Measurements from ENCODE around the gene PLD5. TPM values are rescaled to one million over a fixed set of nuclear protein-coding genes. Genes with fewer than 3 reads are reported as not detected.

Gene PLD5
- total RNA-seq, 1 experiment from 2014 or later = 9.2 TPM

DNA sequence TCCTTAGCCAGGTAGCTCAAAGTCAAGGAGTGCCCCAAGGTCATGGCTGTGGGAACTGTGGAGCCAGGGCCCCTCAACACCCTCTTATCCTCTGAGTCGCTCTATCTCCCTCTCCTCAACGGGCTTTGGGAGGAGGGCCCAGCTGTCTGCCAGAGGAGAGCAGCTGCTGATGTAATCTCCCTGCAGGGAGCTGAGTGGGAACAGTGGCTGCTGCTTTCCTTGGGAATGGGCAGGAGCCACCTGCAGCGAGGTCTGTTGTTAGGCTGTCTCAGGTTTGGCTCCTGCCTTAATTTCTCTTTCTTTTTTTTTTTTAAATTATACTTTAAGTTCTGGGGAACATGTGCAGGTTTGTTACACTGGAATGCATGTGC is 466.8 kb downstream of the PLD5 start:
- Histone ChIP-seq H3K36me3 (ENCODE audit: insufficient read depth, low read length, poor library complexity, severe bottlenecking) (no peaks in the 10 kb centered on the region), H3K4me3 (ENCODE audit: low read depth, low read length, poor library complexity, severe bottlenecking) (no peak overlapping the region), H3K27me3 (replicated peaks; ENCODE audit: insufficient read depth, low read depth, low read length, poor library complexity) (no peaks in the 10 kb centered on the region), H3K4me1 (ENCODE audit: insufficient read depth, low read length, poor library complexity, severe bottlenecking) (no peaks in the 10 kb centered on the region), H3K27ac (ENCODE audit: low read depth, low read length, poor library complexity, severe bottlenecking) (no peak overlapping the region), H3K9me3 (ENCODE audit: low read depth, low read length, poor library complexity, severe bottlenecking) (no peaks in the 10 kb centered on the region)
- POLR2A ChIA-PET (ENCODE audit: low non-redundant PET) = no interaction called here
- BruUV-seq (replicated peaks) = no TSS peak
- peak; percentile 2 for DNase-seq (ENCODE audit: low spot score)
- CTCF ChIA-PET = no interaction called here
- TF ChIP-seq EZH2 (IDR thresholded peaks at IDR 0.05; ENCODE audit: borderline replicate concordance, low read depth, low read length, poor library complexity, severe bottlenecking) = no peak
- TF ChIP-seq, protein P1, sequence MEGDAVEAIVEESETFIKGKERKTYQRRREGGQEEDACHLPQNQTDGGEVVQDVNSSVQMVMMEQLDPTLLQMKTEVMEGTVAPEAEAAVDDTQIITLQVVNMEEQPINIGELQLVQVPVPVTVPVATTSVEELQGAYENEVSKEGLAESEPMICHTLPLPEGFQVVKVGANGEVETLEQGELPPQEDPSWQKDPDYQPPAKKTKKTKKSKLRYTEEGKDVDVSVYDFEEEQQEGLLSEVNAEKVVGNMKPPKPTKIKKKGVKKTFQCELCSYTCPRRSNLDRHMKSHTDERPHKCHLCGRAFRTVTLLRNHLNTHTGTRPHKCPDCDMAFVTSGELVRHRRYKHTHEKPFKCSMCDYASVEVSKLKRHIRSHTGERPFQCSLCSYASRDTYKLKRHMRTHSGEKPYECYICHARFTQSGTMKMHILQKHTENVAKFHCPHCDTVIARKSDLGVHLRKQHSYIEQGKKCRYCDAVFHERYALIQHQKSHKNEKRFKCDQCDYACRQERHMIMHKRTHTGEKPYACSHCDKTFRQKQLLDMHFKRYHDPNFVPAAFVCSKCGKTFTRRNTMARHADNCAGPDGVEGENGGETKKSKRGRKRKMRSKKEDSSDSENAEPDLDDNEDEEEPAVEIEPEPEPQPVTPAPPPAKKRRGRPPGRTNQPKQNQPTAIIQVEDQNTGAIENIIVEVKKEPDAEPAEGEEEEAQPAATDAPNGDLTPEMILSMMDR (conservative IDR thresholded peaks at IDR 0.05; ENCODE audit: low read depth, low read length) = no peak
- intact Hi-C loops (cut with micrococcal nuclease; ENCODE audit: unreplicated experiment) = no loop called here

DNA sequence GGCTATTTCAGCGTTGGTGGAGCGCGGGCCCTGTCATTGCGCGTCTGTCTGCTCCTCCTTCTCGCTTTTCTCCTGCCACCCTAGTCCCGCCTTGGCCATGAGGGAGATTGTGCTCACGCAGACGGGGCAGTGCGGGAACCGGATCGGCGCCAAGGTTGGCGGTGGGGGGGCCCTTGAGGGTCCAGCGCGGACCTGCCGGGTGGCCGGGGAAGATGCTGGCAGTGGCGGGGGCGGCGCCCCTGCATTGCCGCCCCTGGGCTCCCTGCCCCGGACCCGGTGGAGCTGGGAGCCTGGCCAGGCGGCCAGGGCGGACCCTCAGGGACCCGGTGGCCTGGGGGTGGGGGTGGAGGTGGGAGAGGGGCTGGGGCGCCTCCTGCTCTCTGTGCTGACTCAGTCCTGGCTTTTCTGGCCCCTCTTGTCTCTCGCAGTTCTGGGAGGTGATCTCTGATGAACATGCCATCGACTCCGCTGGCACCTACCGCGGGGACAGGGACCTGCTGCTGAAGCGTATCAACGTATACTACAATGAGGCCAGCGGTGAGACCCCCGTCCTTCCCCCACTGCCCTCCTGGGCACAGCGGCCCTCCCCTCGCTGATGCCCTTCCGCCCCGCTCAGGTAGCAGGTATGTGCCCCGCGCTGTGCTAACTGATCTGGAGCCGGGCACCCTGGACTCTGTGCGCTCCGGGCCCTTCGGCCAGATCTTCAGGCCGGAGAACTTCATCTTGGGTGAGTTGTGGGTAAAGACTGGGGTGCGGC is 467.3 kb downstream of the PLD5 start:
- ChIA-PET POLR2A (ENCODE audit: low non-redundant PET) (no interaction called here), CTCF (no interaction called here)
- DNase-seq (ENCODE audit: low spot score) = no peak
- no peaks in the 10 kb centered on the region for H3K36me3 ChIP-seq (ENCODE audit: insufficient read depth, low read length, poor library complexity, severe bottlenecking)
- intact Hi-C loops (cut with micrococcal nuclease; ENCODE audit: unreplicated experiment) = no loop called here
- no peaks in the 10 kb centered on the region for H3K4me1 ChIP-seq (ENCODE audit: insufficient read depth, low read length, poor library complexity, severe bottlenecking)
- no peak for TF ChIP-seq EZH2 (IDR thresholded peaks at IDR 0.05; ENCODE audit: borderline replicate concordance, low read depth, low read length, poor library complexity, severe bottlenecking)
- TF ChIP-seq, protein P1 (conservative IDR thresholded peaks at IDR 0.05; ENCODE audit: low read depth, low read length) = no peak
- H3K27ac ChIP-seq (ENCODE audit: low read depth, low read length, poor library complexity, severe bottlenecking) = no peak overlapping the region
- H3K4me3 ChIP-seq (ENCODE audit: low read depth, low read length, poor library complexity, severe bottlenecking) = no peak overlapping the region
- H3K9me3 ChIP-seq (ENCODE audit: low read depth, low read length, poor library complexity, severe bottlenecking) = no peaks in the 10 kb centered on the region
- BruUV-seq (replicated peaks) = no TSS peak
- H3K27me3 ChIP-seq (replicated peaks; ENCODE audit: insufficient read depth, low read depth, low read length, poor library complexity) = no peaks in the 10 kb centered on the region

DNA sequence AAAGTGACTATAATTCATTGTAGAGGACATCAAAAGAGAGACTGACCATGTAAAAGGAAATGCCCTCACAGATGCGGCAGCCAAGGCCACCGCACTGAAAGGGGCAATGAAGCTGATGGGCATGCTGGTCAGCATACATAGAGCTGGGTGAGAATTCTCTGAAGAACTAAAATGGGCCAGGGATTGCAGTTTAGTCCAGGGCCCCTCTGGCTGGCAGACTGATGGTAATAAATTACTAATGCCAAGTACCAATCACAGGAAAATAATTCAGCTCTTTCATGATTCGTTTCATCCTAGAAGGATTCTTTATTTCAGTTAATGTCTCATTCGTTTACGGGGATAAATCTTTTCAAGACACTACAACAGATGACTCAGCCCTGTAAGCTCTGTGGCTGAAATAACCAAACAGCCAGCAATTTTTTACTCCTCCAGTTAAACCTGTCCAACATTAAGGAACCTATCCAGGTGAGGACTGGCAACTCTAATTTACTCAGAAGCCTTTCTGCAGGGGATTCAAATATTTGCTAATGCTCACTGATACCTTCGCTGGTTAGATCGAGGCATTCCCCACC is 468.7 kb downstream of the PLD5 start:
- Histone ChIP-seq H3K27me3 (replicated peaks; ENCODE audit: insufficient read depth, low read depth, low read length, poor library complexity) (no peaks in the 10 kb centered on the region), H3K36me3 (ENCODE audit: insufficient read depth, low read length, poor library complexity, severe bottlenecking) (no peaks in the 10 kb centered on the region), H3K4me1 (ENCODE audit: insufficient read depth, low read length, poor library complexity, severe bottlenecking) (no peaks in the 10 kb centered on the region), H3K4me3 (ENCODE audit: low read depth, low read length, poor library complexity, severe bottlenecking) (no peak overlapping the region), H3K9me3 (ENCODE audit: low read depth, low read length, poor library complexity, severe bottlenecking) (no peaks in the 10 kb centered on the region), H3K27ac (ENCODE audit: low read depth, low read length, poor library complexity, severe bottlenecking) (no peak overlapping the region)
- no peak for DNase-seq (ENCODE audit: low spot score)
- BruUV-seq (replicated peaks) = no TSS peak
- intact Hi-C loops (cut with micrococcal nuclease; ENCODE audit: unreplicated experiment) = no loop called here
- POLR2A ChIA-PET (ENCODE audit: low non-redundant PET) = no interaction called here
- no peak for TF ChIP-seq EZH2 (IDR thresholded peaks at IDR 0.05; ENCODE audit: borderline replicate concordance, low read depth, low read length, poor library complexity, severe bottlenecking)
- TF ChIP-seq, protein P1 (conservative IDR thresholded peaks at IDR 0.05; ENCODE audit: low read depth, low read length) = no peak
- CTCF ChIA-PET = no interaction called here
